ENCODE data around the gene ITGB7.

DNA sequence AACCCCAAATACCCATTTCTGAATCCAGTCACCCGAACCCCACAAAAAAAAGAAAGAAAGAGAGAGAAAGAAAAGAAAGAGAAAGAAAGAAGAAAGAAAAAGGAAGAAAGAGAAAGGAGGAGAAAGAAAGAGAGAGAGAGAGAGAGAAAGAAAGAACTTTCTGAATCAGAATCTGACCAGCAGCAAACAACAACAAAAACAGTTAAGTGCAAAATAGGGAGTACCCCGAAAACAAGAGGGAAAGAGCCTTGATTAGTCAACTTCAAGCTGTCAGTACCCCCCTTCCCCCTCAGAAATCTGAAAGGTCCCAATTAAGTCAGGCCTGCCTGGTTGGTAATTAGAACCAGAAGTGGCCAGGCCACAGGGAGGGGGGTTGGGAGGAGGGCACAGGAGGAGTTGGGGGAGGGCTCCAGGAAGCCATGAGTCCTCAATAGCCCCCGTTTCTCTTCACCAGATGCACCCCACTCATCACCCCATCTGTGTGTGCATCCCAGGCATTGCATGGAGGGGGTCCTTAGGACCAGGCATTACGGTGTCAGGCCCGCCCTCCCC, 15.2 kb upstream of the ITGB7 start:
- TF ChIP-seq, protein P1, sequence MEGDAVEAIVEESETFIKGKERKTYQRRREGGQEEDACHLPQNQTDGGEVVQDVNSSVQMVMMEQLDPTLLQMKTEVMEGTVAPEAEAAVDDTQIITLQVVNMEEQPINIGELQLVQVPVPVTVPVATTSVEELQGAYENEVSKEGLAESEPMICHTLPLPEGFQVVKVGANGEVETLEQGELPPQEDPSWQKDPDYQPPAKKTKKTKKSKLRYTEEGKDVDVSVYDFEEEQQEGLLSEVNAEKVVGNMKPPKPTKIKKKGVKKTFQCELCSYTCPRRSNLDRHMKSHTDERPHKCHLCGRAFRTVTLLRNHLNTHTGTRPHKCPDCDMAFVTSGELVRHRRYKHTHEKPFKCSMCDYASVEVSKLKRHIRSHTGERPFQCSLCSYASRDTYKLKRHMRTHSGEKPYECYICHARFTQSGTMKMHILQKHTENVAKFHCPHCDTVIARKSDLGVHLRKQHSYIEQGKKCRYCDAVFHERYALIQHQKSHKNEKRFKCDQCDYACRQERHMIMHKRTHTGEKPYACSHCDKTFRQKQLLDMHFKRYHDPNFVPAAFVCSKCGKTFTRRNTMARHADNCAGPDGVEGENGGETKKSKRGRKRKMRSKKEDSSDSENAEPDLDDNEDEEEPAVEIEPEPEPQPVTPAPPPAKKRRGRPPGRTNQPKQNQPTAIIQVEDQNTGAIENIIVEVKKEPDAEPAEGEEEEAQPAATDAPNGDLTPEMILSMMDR (IDR thresholded peaks at IDR 0.05), result no peak
- TF ChIP-seq POLR2A (IDR thresholded peaks at IDR 0.05; ENCODE audit: low read depth), result no peak
- no peak for TF ChIP-seq POLR2AphosphoS5 (IDR thresholded peaks at IDR 0.05)
- no peak for TF ChIP-seq EP300 (IDR thresholded peaks at IDR 0.05)
